ENCODE measurements around the gene SLC2A1.

SLC2A1 gene

GRCh38 chr1:42957880-42958487, 684 bp downstream of the SLC2A1 start:
- peak; percentile 84 for DNase-seq

GRCh38 chr1:42957229-42957879, 1.3 kb downstream of the SLC2A1 start:
- DNase-seq = peak; percentile 58

- DNase-seq = no peak
Measured at GRCh38 chr1:42956739-42957138, 1.9 kb downstream of the SLC2A1 start.

- no peak for DNase-seq
Measured at GRCh38 chr1:42955311-42956063, 3.2 kb downstream of the SLC2A1 start.

- no peak for DNase-seq
Measured at GRCh38 chr1:42953182-42954180, 5.2 kb downstream of the SLC2A1 start.

GRCh38 chr1:42952303-42953001, 6.2 kb downstream of the SLC2A1 start:
- DNase-seq = peak; percentile 55

GRCh38 chr1:42951588-42951987, 7.1 kb downstream of the SLC2A1 start:
- DNase-seq = no peak

- DNase-seq = no peak
Measured at GRCh38 chr1:42950116-42950481, 8.6 kb downstream of the SLC2A1 start.

- DNase-seq = peak; percentile 77
Measured at GRCh38 chr1:42949312-42950115, 9.2 kb downstream of the SLC2A1 start.

GRCh38 chr1:42947965-42948732, 10.5 kb downstream of the SLC2A1 start:
- DNase-seq = no peak

- DNase-seq = no peak
Measured at GRCh38 chr1:42947117-42947516, 11.6 kb downstream of the SLC2A1 start.

GRCh38 chr1:42946120-42946898, 12.4 kb downstream of the SLC2A1 start:
- DNase-seq = no peak

GRCh38 chr1:42945164-42945563, 13.5 kb downstream of the SLC2A1 start:
- DNase-seq = peak; percentile 65

GRCh38 chr1:42944246-42944928, 14.3 kb downstream of the SLC2A1 start:
- DNase-seq = peak; percentile 94

GRCh38 chr1:42943728-42944127, 14.9 kb downstream of the SLC2A1 start:
- no peak for DNase-seq

- DNase-seq = peak; percentile 71
Measured at GRCh38 chr1:42943166-42943565, 15.5 kb downstream of the SLC2A1 start.

GRCh38 chr1:42942444-42942843, 16.2 kb downstream of the SLC2A1 start:
- DNase-seq = peak; percentile 94

- DNase-seq = peak; percentile 86
Measured at GRCh38 chr1:42941640-42942330, 16.9 kb downstream of the SLC2A1 start.
